HepG2 (cell line): ENCODE data around the gene HDDC3. TPM values are rescaled to one million over a fixed set of nuclear protein-coding genes. Genes with fewer than 3 reads are reported as not detected.
A peak's percentile ranks its signal among the peaks of the same experiment; 100 is the strongest.

Source experiments
- FOXC1 ChIP-seq: sonication (generic); formaldehyde crosslinking; IDR thresholded peaks from 2 replicates; pipeline ENCODE4 v1.8.0; 2022; ENCODE audit warnings: mild to moderate bottlenecking, missing genetic modification reagents, borderline replicate concordance
- MAZ ChIP-seq, 2 experiments: sonication (generic) in 1 of 2; formaldehyde crosslinking in 1 of 2; IDR thresholded peaks; 2 replicates each; pipeline versions ENCODE4 v1.5.0 to v1.6.1; 2012 to 2020; ENCODE audit warnings: low read depth in 2 of 2, mild to moderate bottlenecking in 2 of 2, borderline replicate concordance in 1 of 2, improper control_type of control experiment in 1 of 2, low read length in 1 of 2, missing genetic modification reagents in 1 of 2, moderate library complexity in 1 of 2
- RBM39 ChIP-seq: fragments of 200-400 bp; formaldehyde crosslinking; IDR thresholded peaks from one replicate; pipeline ENCODE4 v1.6.1; 2018; ENCODE audit warnings: antibody characterized with exemption, mild to moderate bottlenecking, low read depth, low read length; ENCODE audit not compliant: poor library complexity, severe bottlenecking
- RFX1 ChIP-seq: fragments of 450-650 bp; IDR thresholded peaks from 2 replicates; pipeline ENCODE4 v1.6.1; 2017
- SIX4 ChIP-seq: sonication (generic); formaldehyde crosslinking; IDR thresholded peaks from 2 replicates; pipeline ENCODE4 v1.4.0; 2020; ENCODE audit warnings: missing genetic modification reagents
- STAG1 ChIP-seq: sonication (generic); formaldehyde crosslinking; IDR thresholded peaks from 2 replicates; pipeline ENCODE4 v1.4.0; 2020; ENCODE audit warnings: missing genetic modification reagents
- TBL1XR1 ChIP-seq: fragments of 150-350 bp; IDR thresholded peaks from 2 replicates; pipeline ENCODE4 v1.6.1; 2014; ENCODE audit warnings: borderline replicate concordance, low read length; ENCODE audit not compliant: partially characterized antibody
- ZFX ChIP-seq: sonication (generic); formaldehyde crosslinking; IDR thresholded peaks from 2 replicates; pipeline ENCODE4 v1.4.0; 2020; ENCODE audit warnings: mild to moderate bottlenecking, low read depth, missing genetic modification reagents, moderate library complexity
- ZNF282 ChIP-seq: fragments of 450-650 bp; IDR thresholded peaks from 2 replicates; pipeline ENCODE4 v1.6.1; 2018; ENCODE audit not compliant: partially characterized antibody
- ZNF3 ChIP-seq: IDR thresholded peaks from 2 replicates; pipeline ENCODE4 v1.7.0; 2017; ENCODE audit warnings: inconsistent platforms
- ZNF441 ChIP-seq: sonication (generic); formaldehyde crosslinking; IDR thresholded peaks from 2 replicates; pipeline ENCODE4 v1.7.0; 2021; ENCODE audit warnings: missing genetic modification reagents, borderline replicate concordance
- ZNF644 ChIP-seq: IDR thresholded peaks from 2 replicates; pipeline ENCODE4 v1.6.1; 2016; ENCODE audit warnings: low read depth
- ZNF75D ChIP-seq: sonication (generic); formaldehyde crosslinking; IDR thresholded peaks from 2 replicates; pipeline ENCODE4 v1.8.1; 2023; ENCODE audit warnings: missing genetic modification reagents, mild to moderate bottlenecking, borderline replicate concordance
- polyA plus RNA-seq, 8 experiments: library from polyadenylated mRNA; depleted of rRNA in 3 of 8; stranded (reverse) in 7 of 8; unstranded in 1 of 8; fragments of >200 nt; fragmentation: Illumina TruSeq in 4 of 8; extraction: Trizol in 4 of 8; gene quantifications; 2 replicates each; pipeline versions ENCODE4 v1.2.1 to v1.2.3, GENCODE V29; 2011 to 2016; ENCODE audit warnings: low read depth in 4 of 8, missing spikeins in 1 of 8, mixed read lengths in 1 of 8; ENCODE audit not compliant: insufficient read depth in 1 of 8
- total RNA-seq, 5 experiments: library from RNA; depleted of rRNA; stranded (reverse); fragments of >200 nt; fragmentation: Illumina TruSeq; extraction: Trizol; gene quantifications; 2 replicates each; pipeline ENCODE4 v1.2.3, GENCODE V29; 2016; ENCODE audit warnings: low read depth in 1 of 5
- TF ChIP-seq, protein P1 (sequence below): sonication (generic); formaldehyde crosslinking; IDR thresholded peaks from 2 replicates; pipeline ENCODE4 v1.8.0; 2022; ENCODE audit warnings: mild to moderate bottlenecking, missing genetic modification reagents, moderate library complexity
- TF ChIP-seq, protein P2 (sequence below): sonication (generic); IDR thresholded peaks from 2 replicates; pipeline ENCODE4 v1.6.1; 2016; ENCODE audit warnings: low read depth, borderline replicate concordance
- TF ChIP-seq, protein P3 (sequence below): sonication (generic); formaldehyde crosslinking; IDR thresholded peaks from 2 replicates; pipeline ENCODE4 v1.8.0; 2022; ENCODE audit warnings: mild to moderate bottlenecking, missing genetic modification reagents
- TF ChIP-seq, protein P4 (sequence below): sonication (generic); formaldehyde crosslinking; IDR thresholded peaks from 2 replicates; pipeline ENCODE4 v1.8.1; 2023; ENCODE audit warnings: mild to moderate bottlenecking, moderate library complexity, missing genetic modification reagents
- TF ChIP-seq, protein P5 (sequence below): sonication (generic); formaldehyde crosslinking; IDR thresholded peaks from 2 replicates; pipeline ENCODE4 v1.5.0; 2020; ENCODE audit warnings: missing genetic modification reagents, mild to moderate bottlenecking, borderline replicate concordance
- TF ChIP-seq, protein P6 (sequence below): sonication (generic); formaldehyde crosslinking; IDR thresholded peaks from 2 replicates; pipeline ENCODE4 v1.5.0; 2020; ENCODE audit warnings: missing genetic modification reagents
- TF ChIP-seq, protein P7 (sequence below): sonication (generic); formaldehyde crosslinking; IDR thresholded peaks from 2 replicates; pipeline ENCODE4 v1.9.0; 2021; ENCODE audit warnings: missing genetic modification reagents, borderline replicate concordance

HDDC3 gene
- total and polyA plus RNA-seq, 2 of the 13 experiments (the other 11 are each of a cell fraction or from before 2014, with no cell fraction given), result 18.7 to 28.3 TPM

DNA sequence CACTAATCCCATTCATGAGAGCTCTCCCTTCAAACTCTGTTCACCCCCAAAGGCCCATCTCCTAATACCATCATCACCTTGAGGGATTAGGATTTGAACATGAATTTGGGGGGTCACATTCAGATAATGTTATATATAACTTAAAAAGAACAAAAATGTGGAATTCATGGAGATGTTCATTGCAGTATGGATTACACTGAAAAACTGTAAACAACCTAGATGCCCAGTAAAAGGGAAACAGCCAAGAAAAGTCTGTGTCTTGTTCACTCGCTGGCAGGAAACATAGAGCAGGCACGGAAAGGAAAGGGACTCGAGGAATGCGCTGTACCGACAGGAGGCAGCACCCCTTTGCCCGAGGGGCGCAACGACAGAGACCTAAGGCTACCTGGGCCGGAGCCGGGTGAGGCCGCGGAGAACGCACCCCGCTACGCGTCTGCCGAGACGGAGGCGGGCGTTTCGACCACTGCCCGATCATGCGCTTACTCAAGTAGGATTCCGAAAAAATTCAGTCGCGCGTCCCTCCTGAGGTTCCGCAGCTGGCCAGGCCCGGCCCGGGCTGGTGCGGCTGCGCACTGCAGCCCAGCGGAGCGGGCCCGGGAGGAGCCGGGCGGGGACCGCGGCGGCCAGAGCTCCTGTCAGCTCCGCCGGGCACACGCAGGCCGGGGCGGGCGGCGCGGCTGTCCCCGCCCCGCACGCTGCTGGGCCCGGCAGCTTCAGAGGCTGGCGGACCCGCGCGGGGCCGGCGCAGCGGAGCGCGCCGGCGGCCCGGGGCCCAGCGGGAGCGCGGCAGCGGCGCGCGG is 30.1 kb downstream of the HDDC3 start (continued):
- TF ChIP-seq, protein P1, sequence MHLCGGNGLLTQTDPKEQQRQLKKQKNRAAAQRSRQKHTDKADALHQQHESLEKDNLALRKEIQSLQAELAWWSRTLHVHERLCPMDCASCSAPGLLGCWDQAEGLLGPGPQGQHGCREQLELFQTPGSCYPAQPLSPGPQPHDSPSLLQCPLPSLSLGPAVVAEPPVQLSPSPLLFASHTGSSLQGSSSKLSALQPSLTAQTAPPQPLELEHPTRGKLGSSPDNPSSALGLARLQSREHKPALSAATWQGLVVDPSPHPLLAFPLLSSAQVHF (CRISPR knock-in tag), result no peak
- no peak for TF ChIP-seq SIX4 (CRISPR knock-in tag)
- TF ChIP-seq, protein P2, sequence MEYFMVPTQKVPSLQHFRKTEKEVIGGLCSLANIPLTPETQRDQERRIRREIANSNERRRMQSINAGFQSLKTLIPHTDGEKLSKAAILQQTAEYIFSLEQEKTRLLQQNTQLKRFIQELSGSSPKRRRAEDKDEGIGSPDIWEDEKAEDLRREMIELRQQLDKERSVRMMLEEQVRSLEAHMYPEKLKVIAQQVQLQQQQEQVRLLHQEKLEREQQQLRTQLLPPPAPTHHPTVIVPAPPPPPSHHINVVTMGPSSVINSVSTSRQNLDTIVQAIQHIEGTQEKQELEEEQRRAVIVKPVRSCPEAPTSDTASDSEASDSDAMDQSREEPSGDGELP, result peak; percentile 22; the same call in 1 of the 2 replicates
- TF ChIP-seq TBL1XR1, result no peak
- TF ChIP-seq, protein P3, sequence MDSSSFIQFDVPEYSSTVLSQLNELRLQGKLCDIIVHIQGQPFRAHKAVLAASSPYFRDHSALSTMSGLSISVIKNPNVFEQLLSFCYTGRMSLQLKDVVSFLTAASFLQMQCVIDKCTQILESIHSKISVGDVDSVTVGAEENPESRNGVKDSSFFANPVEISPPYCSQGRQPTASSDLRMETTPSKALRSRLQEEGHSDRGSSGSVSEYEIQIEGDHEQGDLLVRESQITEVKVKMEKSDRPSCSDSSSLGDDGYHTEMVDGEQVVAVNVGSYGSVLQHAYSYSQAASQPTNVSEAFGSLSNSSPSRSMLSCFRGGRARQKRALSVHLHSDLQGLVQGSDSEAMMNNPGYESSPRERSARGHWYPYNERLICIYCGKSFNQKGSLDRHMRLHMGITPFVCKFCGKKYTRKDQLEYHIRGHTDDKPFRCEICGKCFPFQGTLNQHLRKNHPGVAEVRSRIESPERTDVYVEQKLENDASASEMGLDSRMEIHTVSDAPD (CRISPR knock-in tag), result no peak
- TF ChIP-seq ZNF644, result peak; percentile 71
- TF ChIP-seq RBM39, result no peak
- TF ChIP-seq STAG1 (CRISPR knock-in tag), result peak; percentile 41
- TF ChIP-seq ZNF441 (CRISPR knock-in tag), result 0 out of 2 replicates have a peak, but pooled peaks have one; percentile 62
- TF ChIP-seq, protein P4, sequence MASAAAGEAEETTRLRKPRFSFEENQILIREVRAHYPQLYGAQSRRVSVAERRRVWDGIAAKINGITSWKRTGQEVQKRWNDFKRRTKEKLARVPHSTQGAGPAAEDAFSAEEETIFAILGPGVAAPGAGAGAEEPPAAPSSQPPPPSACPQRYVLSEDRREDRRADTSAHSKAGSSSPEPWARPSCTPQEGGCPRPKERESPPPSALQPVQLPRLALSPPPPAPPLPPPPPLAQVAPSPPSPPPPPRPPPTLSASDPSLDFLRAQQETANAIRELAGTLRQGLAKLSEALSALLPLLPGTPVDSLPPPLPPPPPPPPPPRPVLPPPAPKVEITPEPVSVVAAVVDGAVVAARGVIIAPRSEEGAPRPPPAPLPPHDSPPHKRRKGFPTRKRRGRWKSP (CRISPR knock-in tag), result peak; percentile 98
- peak; percentile 89 for TF ChIP-seq ZFX
- TF ChIP-seq FOXC1 (CRISPR knock-in tag), result peak; percentile 31; the same call in 1 of the 2 replicates
- TF ChIP-seq, protein P5, sequence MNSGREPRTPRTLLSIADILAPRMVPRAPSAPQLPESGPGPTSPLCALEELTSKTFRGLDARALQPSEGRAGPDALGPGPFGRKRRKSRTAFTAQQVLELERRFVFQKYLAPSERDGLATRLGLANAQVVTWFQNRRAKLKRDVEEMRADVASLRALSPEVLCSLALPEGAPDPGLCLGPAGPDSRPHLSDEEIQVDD (CRISPR knock-in tag), result peak; percentile 54; the same call in 1 of the 2 replicates
- no peak for TF ChIP-seq RFX1
- peak; percentile 62; the same call in 1 of the 2 replicates for TF ChIP-seq ZNF3 (CRISPR knock-in tag)
- no peak for TF ChIP-seq ZNF282
- TF ChIP-seq MAZ (IDR thresholded peaks at IDR 0.05; ENCODE audit: borderline replicate concordance, low read depth, low read length), result no peak
- TF ChIP-seq MAZ (CRISPR knock-in tag; IDR thresholded peaks at IDR 0.05; ENCODE audit: low read depth), result peak; percentile 71
- TF ChIP-seq, protein P6, sequence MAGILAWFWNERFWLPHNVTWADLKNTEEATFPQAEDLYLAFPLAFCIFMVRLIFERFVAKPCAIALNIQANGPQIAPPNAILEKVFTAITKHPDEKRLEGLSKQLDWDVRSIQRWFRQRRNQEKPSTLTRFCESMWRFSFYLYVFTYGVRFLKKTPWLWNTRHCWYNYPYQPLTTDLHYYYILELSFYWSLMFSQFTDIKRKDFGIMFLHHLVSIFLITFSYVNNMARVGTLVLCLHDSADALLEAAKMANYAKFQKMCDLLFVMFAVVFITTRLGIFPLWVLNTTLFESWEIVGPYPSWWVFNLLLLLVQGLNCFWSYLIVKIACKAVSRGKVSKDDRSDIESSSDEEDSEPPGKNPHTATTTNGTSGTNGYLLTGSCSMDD (CRISPR knock-in tag), result no peak
- TF ChIP-seq, protein P7, sequence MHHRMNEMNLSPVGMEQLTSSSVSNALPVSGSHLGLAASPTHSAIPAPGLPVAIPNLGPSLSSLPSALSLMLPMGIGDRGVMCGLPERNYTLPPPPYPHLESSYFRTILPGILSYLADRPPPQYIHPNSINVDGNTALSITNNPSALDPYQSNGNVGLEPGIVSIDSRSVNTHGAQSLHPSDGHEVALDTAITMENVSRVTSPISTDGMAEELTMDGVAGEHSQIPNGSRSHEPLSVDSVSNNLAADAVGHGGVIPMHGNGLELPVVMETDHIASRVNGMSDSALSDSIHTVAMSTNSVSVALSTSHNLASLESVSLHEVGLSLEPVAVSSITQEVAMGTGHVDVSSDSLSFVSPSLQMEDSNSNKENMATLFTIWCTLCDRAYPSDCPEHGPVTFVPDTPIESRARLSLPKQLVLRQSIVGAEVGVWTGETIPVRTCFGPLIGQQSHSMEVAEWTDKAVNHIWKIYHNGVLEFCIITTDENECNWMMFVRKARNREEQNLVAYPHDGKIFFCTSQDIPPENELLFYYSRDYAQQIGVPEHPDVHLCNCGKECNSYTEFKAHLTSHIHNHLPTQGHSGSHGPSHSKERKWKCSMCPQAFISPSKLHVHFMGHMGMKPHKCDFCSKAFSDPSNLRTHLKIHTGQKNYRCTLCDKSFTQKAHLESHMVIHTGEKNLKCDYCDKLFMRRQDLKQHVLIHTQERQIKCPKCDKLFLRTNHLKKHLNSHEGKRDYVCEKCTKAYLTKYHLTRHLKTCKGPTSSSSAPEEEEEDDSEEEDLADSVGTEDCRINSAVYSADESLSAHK (CRISPR knock-in tag), result 0 out of 2 replicates have a peak, but pooled peaks have one; percentile 47
- no peak for TF ChIP-seq ZNF75D (CRISPR knock-in tag)
